HG02571 (cell line): Measurements from ENCODE around the gene KIF15.

ENCODE experiments used
- ATAC-seq: cut with Tn5 transposase; IDR thresholded peaks from one replicate; pipeline ENCODE4 v1.9.1; 2021; ENCODE audit warnings: mild to moderate bottlenecking, moderate library complexity; ENCODE audit not compliant: unreplicated experiment

KIF15 gene

DNA sequence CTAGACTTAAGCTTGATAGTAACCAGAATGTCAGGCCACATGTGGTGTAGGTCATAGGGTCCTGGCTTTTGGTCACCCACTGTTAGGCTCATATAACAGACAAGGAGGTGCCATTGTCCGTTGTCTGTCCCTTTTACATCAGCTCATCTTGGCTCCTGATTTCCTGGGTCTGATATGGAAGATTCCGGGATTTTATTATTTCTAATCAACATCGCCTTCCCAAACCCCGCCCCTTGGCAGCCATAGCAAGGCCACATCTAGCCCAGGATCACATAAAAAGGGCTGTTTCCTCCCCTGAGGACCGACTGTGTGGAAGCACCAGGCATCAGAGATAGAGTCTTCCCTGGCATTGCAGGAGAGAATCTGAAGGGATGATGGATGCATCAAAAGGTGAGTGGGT is 112.7 kb downstream of the KIF15 start, which contains the start of gene TGM4:
Gene TGM4 (plus strand): TSS at position 301 of the 400 bp plus-strand sequence. CDS start 71 bp downstream, at position 372.
- no peak for ATAC-seq

DNA sequence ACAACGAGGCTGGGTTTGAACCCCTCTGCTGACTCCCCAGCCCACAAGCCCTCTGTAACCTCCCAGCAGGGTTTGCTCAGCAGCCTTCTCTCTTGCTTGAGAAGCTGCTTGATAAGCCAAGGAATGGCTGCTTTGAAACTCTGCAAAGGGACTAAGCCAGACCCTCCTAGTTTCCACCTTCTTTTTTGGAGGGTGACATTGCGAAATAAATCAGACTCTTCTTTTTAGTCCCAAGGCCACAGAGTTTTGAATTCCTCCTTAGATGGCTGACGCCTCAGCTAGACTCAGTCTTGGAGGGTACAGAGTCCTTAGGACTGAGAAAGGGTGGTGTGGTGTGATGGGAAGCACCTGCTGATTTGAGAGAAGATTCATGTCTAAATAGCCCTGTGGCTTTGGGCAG is 114.0 kb downstream of the KIF15 start:
- no peak for ATAC-seq

DNA sequence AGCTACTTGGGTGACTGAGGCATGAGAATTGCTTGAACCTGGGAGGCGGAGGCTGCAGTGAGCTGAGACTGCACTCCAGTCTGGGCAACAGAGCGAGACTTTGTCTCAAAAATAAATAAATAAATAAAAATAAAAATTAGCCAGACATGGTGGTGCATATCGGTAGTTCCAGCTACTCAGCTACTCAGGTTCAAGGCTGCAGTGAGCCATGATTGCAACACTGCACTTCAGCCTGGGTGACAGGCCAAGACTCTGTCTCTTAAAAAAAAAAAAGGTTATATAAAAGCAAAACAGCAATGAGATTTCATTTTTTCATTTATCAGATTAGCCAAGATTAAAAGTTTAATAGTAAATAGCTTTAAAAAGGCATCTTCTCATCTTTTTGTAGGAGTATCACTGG is 115.7 kb downstream of the KIF15 start:
- ATAC-seq, result no peak

DNA sequence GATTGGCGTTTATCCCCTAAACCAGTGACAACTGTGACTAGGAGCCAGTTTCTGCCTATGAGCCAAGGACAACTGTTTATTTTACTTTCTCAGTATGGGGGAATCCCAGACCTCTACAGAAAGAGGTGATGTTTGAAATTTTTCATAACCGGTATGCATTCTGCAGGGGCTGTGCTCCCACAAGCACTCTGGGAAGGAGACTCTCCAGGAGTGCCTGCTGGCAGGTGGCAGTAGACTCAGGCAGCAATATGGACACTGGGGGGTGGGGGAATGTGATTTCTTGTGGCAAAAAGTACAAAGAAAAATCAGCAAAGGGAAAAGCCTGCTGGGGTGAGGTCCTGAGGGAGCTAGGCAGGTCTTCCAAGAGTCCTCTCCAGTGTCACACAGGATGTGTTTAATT is 118.7 kb downstream of the KIF15 start:
- no peak for ATAC-seq

GRCh38 chr3:44883213-44883955 is 121.8 kb downstream of the KIF15 start:
- no peak for ATAC-seq

DNA sequence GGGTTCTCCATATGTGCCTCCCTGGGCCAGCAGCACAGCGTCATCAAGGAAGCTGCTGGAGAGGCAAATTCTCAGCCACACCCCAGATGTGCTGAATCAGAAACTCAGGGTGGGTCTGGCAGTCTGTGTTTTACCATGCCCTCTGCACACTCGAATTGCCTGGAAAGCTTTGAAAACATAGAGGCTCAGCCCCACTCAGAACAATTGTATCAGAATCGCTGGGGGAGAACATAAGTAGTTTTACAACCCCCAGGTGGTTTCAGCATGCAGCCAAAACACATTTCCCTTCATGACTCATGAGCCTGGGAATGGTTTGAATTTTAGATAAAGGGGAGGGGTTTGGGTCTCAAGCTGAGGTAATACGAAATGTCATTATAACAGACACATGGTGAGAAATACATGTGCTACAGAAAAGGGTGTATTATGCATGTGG is 122.4 kb downstream of the KIF15 start:
- no peak for ATAC-seq

DNA sequence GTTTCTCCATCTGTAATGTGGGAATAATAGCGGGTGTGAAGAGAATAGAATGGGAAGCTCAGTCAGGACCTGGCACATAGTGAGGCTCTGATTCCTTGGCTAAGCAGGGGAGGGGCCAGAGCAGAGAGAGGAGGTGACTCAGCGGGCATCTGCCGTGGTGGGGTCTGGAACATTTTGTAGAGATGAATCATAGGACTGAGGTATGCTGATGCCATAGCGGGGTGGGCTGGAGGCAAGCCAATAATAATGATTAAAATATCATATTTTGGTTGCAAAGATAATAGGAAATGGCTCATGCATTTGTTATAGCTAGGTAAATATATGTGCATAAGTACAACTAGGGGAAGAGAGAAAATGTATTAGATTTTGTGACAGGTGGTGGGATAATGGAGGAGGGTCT is 124.0 kb downstream of the KIF15 start:
- no peak for ATAC-seq

DNA sequence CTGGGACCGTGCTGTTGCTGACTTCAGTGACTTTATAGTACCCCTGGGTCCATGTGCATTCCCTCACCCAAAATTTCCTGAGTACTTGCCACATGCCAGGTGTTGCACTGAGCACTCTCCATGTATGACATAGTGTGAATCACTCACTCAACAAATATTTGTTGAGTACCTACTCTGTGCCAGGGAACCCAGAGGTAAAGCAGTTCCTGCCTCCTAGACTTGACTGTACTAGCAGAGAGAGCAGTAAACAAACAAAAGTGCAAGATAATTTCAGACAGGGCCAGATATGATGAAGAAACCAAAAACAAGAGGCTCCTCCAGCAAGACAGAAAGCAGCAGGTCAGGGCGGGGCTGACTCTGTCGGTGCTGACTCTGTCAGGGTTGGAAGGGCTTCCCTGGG is 125.0 kb downstream of the KIF15 start:
- no peak for ATAC-seq

DNA sequence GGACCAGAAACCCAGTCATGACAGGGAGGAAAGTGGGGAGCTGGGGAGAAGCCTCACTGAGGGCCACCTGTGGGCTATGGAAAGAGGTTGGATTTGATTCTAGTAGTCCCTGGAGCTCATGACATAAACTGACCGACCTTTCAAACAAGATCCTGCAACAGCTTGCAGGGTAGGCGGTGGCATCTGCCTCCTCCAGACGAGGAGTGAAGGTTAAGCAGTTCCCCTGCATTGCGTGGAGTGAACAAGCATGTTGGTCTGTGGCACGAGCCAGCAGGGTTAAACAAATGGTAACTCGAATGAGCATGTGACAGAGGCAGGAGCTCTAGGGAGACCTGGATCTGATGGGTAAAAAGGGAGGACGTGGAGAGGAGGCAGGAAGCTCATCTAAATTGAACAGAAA is 125.5 kb downstream of the KIF15 start:
- ATAC-seq, result no peak

DNA sequence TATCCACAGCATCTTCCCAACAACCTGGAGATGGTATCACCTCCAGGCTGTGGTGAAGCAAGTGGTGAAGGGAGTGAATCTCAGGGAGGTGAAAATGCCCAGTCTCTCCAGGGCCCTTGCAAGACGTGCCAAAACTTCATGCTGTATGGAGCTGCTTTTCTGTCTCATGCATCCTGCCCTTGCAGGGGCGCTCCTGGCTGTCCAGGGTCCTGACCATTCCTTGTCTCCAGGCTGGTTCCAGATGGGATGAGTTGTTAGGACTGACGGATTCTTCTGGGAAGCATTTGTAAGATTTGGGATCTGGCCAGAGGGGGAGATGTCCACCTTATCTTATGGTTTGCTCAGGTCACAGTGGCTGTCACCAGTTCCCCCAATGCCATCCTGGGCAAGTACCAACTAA is 128.7 kb downstream of the KIF15 start:
- no peak for ATAC-seq

- ATAC-seq, result no peak
These were observed 129.3 kb downstream of the KIF15 start for GRCh38 chr3:44890852-44891251.

- no peak for ATAC-seq
These were observed 131.1 kb downstream of the KIF15 start for GRCh38 chr3:44892689-44893088.

GRCh38 chr3:44893097-44893496 is 131.5 kb downstream of the KIF15 start:
- ATAC-seq, result no peak

DNA sequence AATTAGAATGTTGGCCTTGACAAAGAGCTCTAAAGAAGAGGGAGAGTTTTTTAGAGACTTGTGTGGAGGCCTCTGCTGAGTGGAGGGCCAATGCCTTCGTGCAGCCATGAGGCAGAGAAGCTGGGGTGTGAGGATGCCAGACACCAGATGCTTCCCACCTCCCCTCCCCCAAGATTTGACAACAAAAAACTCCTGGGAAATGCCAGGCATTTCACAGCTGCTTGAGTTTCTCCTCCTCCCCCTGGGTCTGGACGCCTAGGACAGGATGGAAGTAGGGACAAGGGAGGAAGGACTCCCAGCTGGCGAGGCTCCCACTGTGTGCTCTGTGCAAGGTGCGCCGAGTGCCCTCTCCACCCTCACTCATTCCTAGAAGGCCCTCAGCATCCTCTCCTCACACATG is 132.9 kb downstream of the KIF15 start:
- no peak for ATAC-seq

- ATAC-seq, result no peak
These were observed 134.8 kb downstream of the KIF15 start for GRCh38 chr3:44896440-44896839.

DNA sequence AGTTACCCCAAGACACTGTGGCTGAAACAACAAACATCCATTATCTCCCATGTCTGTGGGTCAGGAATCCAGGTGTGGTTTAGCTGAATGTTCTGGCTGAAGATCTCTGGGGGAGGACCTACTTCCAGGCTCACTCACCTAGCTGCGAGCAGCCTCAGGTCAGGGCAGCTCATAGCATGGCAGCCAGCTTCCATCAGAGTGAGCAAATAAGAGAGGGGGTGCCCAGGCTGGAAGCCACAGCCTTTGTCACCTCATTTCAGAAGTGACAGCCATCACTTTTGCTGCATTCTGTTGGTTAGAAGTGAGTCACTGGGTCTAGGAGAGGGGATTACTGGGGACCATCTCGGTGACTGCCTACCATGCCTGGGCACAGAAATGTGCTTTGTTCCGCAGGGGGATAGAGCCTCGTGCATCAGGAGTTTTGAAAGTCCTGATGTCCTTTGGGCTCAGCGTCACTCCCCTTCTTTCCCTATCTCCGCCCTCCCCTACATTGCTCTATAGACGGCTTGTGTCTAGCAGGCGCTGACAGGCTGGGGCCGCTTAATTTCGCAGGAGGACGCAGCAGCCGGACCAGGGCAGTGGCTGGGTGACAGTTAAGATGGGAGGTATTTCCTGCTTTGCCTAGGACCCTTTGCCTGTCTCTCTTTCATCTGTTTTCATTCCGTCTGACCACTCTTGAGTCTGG is 138.2 kb downstream of the KIF15 start:
- ATAC-seq, result no peak

DNA sequence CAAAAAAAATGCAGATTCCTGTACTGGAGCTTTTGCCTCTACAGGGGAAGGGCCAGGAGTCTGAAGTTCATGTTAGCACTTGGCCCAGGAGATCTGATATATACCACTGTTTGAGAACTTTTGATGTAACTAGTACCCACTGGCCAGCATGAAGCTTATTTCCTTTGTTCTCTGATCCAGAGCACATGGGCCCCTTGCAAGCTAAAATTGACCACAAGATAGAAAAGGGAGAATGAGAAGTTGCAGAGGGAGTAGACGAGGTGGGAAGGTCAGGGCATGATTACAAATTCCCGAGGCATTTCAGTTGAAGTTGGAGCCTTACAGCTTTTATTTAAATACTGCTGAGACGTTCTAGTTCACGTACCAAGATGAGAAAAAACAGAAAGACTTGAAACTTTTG is 141.0 kb downstream of the KIF15 start:
- no peak for ATAC-seq
